Mesenteric fat pad (tissue), 1 donor: ENCODE measurements around the gene SMARCD3. TPM values are rescaled to one million over a fixed set of nuclear protein-coding genes. Genes with fewer than 3 reads are reported as not detected.

Source experiments
- DNase-seq: peaks from one replicate; pipeline ENCODE4 v3.0.0-alpha.2; 2020; ENCODE audit warnings: low spot score
- total RNA-seq: library from RNA; stranded (reverse); fragmentation: NEBNext Ultra II Directional; extraction: Animal tissue kit (Norgen Biotek cat#: 25700); gene quantifications from one replicate; pipeline ENCODE4 v1.2.1, GENCODE V29; 2021
- donor health status: DM: yes; HTN: yes; CAD: no.

The SMARCD3 gene
- total RNA-seq, 1 donor from 2014 or later, result 36.5 TPM

DNA sequence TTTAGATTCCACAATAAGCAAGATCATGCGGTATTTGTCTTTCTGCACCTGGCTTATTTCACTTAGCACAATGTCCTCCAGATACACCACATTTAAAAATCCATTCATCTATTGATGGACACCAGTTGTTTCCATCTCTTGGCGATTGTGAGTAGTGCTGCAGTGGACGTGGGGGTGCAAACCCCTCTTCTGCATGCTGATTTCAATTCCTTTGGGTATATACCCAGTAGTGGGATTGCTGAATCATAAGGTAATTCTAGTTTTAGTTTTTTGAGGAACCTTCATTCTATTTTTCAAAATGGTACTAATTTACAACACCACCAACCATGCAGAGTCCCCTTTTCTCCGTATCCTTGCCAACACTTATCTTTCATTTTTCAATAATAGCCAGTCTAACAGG is 59.5 kb downstream of the SMARCD3 start:
- DNase-seq, result no peak

Other genes starting within 250 kb of the SMARCD3 start
- not detected for gene ATG9B, start 224.2 kb downstream of the SMARCD3 start, total RNA-seq
- gene ABCB8, start 220.2 kb downstream of the SMARCD3 start, total RNA-seq, result 27.6 TPM
- gene ASIC3, start 200.2 kb downstream of the SMARCD3 start, total RNA-seq, result 0.87 TPM
- 7.3 TPM for gene CDK5, start 190.8 kb downstream of the SMARCD3 start, total RNA-seq
- 130 TPM for gene SLC4A2, start 189.1 kb downstream of the SMARCD3 start, total RNA-seq
- 59.3 TPM for gene FASTK, start 167.9 kb downstream of the SMARCD3 start, total RNA-seq
- 31.9 TPM for gene TMUB1, start 165.2 kb downstream of the SMARCD3 start, total RNA-seq
- 86.8 TPM for gene AGAP3, start 162.2 kb downstream of the SMARCD3 start, total RNA-seq
- gene GBX1, start 81.0 kb downstream of the SMARCD3 start, total RNA-seq, result not detected
- gene ASB10, start 61.4 kb downstream of the SMARCD3 start, total RNA-seq, result not detected
- not detected for gene H2BK1, start 38.2 kb downstream of the SMARCD3 start, total RNA-seq
- 38.1 TPM for gene ABCF2, start 21.5 kb downstream of the SMARCD3 start, total RNA-seq
- 42.1 TPM for gene CHPF2, start 16.2 kb downstream of the SMARCD3 start, total RNA-seq
- 59.2 TPM for gene NUB1, start 93.1 kb upstream of the SMARCD3 start, total RNA-seq
- gene WDR86, start 161.3 kb upstream of the SMARCD3 start, total RNA-seq, result 19.4 TPM
- 1.5 TPM for gene CRYGN, start 191.4 kb upstream of the SMARCD3 start, total RNA-seq